WTC11 (cell line): Measurements from ENCODE around the gene HPX.

ENCODE experiments used
- CBFB ChIP-seq: sonication (generic); formaldehyde crosslinking; IDR thresholded peaks from 2 replicates; pipeline ENCODE4 v1.8.1; 2022; ENCODE audit warnings: mild to moderate bottlenecking, low read depth, missing genetic modification reagents
- CTCF ChIP-seq: fragments of 200-600 bp; IDR thresholded peaks from 2 replicates; pipeline ENCODE4 v1.8.0; 2022; ENCODE audit warnings: antibody characterized with exemption
- SP1 ChIP-seq: sonication (generic); formaldehyde crosslinking; conservative IDR thresholded peaks from 2 replicates; pipeline ENCODE4 v1.8.1; 2022; ENCODE audit warnings: missing genetic modification reagents
- ZBTB21 ChIP-seq: sonication (generic); formaldehyde crosslinking; IDR thresholded peaks from 2 replicates; pipeline ENCODE4 v1.8.1; 2023; ENCODE audit warnings: mild to moderate bottlenecking, missing genetic modification reagents, borderline replicate concordance

GRCh38 chr11:6418557-6419008 is 22.2 kb downstream of the HPX start:
- TF ChIP-seq SP1 (no peak), CTCF (no peak), CBFB (CRISPR knock-in tag) (no peak), ZBTB21 (CRISPR knock-in tag) (no peak)
